NCI-H1694 treated with DMSO at 0.1 percent for 48 hours (cell line): ENCODE measurements around the gene CTU2.

Source experiments
- DNase-seq: peaks from one replicate; lab custom pipeline; 2025; lab: John Stamatoyannopoulos, UW

CTU2 gene

GRCh38 chr16:88743693-88744576, 37.6 kb downstream of the CTU2 start:
- peak; percentile 29 for DNase-seq

DNA sequence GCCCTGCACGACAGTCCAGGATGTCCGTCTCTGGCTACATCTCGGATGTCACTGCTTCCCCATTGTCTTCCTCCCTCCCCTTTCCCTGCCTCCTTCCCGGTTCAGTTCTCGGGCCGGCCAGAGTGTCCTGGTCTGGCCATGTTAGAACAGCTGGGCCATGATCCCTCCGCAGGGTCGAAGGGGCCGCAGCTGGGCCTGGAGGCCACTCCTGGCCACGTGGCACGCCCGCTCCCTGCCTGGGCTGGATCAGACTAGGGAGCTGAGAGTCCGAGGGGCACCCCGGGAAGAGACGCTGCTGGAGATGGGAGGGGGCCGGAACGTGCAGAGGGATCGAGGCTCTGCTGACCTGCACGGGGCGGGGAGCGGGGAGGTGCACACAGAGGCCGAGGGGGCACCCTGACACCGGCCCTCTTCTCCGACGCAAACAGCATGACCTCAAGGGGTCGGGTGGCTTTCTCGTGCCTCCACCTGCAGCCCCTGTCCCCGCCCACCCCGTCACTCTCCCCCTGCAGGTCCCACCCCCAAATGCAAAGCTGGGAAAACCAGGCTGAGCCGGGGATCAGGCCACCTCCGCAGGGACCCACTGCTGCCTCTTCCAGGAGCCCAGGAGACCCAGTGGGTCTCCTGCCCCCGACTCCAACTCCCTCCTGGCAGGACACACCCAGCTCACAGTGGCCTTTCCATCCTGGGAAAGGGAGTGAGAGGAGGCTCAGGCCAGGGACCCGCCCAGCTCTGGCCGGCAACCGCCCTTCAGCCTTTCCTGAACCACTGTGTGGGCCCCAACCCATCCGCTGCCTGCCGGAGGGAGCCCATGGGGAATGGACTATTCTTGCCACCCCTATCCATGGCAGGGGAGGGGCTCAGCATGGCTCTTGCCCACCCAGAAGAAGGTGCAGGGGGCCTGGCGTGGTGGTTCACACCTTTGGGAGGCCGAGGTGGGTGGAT, 38.5 kb downstream of the CTU2 start:
- no peak for DNase-seq

- no peak for DNase-seq
These were observed 40.2 kb downstream of the CTU2 start for GRCh38 chr16:88746506-88746905.

DNA sequence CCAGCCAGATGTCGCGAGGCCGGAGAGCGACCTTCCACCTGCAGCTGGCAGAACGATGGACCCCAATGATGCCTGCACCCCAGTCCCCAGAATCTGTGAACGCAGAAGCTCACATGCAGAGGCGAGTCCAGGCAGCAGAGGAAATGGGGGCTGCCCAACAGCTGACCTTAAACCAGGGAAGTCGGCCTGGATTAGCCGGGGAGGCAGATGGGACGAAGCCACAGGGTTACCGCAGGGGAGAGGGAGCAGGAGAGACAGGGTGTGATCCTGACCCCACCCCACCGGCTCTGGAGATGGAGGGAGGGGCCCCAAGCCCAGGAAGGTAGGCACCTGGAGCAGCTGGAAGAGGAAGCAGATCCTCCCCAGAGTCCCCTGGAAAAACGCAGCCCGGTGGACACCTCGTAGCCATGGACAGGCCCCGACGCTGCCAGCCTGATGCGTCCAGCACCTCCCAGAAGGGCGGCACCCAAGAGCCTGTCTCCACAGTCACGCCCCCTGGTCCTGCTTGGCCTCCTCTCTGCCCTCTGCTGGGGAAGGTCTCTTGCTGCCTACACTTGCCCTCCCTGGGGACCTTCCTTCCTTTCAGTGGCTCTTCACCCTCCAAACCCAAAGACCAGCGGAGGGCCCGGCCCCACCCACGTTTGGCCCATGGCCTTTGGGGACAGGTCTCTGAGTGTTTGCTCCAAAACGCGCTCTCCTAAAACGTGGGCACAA, 41.4 kb downstream of the CTU2 start:
- DNase-seq = no peak

- DNase-seq = no peak
These were observed 42.1 kb downstream of the CTU2 start for GRCh38 chr16:88748364-88748763.

GRCh38 chr16:88749358-88749757, 43.1 kb downstream of the CTU2 start:
- DNase-seq = no peak

DNA sequence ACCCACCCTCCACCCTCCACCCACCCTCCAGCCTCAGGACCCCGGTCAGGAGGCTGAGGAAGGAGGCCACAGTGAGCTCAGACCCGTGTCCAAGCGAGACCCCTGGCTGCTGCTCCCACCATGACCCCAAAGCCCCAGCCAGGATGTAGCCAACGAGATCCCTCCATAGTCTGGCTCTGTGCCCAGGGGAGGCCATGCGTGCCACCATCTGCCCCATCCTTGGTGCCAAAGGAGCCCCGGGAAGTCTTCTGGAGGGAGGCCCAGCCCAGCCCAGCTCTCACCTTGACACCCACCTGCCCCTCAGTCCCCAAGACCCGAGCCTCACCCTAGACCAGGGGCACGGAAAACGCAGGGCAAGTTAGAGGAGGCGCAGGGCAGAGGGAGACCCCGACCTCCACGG, 44.6 kb downstream of the CTU2 start:
- DNase-seq = peak; percentile 25

- DNase-seq = no peak
These were observed 46.2 kb downstream of the CTU2 start for GRCh38 chr16:88752386-88753002.

- no peak for DNase-seq
These were observed 46.9 kb downstream of the CTU2 start for GRCh38 chr16:88753191-88753590.

- DNase-seq = no peak
These were observed 47.3 kb downstream of the CTU2 start for GRCh38 chr16:88753602-88754001.

DNA sequence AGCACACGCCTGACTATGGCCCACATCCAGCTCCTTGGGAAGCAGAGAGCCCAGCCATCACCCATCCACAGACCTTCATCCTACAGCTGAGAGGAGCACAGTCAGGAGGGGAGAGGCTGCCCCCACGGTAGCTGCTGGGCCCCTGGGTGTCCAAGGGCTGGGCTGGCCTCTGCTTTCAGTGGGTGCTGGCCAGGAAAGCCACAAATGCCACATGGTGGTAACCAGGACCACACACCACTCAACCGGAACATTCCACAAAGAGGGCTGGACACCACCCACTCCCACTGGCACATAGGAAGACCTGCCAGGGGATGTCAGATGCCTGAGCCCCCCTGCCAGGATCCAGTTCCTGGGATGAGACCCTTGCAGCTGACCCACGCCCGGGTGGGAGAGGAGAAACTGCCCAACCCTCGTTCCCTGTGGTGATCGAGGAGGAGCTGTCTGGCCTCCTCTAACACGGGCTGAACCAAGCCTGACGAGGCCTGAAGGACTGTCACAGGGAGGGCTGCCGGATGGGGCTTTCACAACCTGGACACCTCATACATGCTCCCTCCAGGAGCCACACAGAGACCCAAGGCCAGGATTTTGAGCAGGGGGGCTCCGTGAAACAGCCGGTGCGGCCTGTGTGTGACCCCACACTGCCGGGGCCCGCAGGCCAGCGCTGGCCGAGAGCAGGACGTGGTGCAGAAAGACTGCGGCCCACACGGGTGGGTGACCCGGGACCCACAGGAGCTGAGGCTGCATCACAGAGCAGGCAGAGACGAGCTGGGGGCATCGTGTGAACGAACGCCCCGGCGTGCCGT, 48.0 kb downstream of the CTU2 start:
- DNase-seq = no peak

GRCh38 chr16:88754912-88755744, 48.8 kb downstream of the CTU2 start:
- DNase-seq = no peak

GRCh38 chr16:88755745-88756443, 49.6 kb downstream of the CTU2 start:
- no peak for DNase-seq

- DNase-seq = no peak
These were observed 52.1 kb downstream of the CTU2 start for GRCh38 chr16:88758227-88758943.

DNA sequence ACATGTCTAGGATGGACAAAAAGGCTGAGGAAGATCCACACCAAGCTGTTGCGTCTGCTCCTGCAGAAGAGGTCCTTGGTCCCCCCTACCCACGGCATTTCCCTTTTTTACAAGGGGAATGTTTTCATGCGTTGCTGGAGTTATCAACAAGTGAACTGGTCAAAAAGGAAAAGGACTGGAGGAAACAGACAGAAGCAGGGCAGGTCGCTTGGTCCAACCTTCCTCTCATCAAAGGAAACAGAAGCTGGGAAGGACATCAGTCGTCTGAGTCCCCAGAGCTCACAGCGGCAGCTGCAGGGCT, 52.6 kb downstream of the CTU2 start:
- DNase-seq = no peak

- no peak for DNase-seq
These were observed 53.1 kb downstream of the CTU2 start for GRCh38 chr16:88759245-88759975.

GRCh38 chr16:88759976-88760350, 53.7 kb downstream of the CTU2 start:
- DNase-seq = no peak

DNA sequence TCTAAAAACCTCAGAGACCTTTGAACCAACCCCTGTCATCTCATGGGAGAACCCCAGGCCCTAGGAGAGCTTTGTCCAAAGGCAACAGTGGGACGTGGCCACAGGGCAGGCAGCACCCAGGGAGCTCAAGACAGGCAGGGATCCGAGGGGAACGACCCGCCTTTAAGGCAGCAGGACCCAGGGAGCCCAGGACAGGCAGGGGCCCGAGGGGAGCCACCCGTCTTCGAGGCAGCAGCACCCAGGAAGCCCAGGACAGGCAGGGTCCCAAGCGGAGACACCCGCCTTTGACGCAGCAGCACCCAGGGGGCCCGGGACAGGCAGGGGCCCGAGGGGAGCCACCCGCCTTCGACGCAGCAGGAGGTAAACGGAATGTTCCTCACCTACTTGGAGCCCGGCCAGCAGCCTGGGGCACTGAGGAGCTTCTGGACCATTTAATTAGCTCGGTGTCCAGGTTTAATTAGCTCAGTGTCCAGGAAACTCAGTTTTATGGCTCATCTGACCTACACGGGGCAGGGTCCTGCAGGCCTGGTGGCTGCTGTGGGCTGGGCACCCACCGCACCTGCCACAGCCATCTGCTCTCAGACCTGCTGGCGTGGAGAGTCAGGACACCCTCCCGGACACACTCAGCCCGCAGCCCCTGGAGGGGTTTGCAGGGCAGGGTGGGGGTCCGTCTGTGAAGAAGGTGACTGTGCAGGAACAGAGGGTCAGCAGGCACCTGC, 54.3 kb downstream of the CTU2 start:
- DNase-seq = no peak
